HFFc6 (cell line): ENCODE measurements around the gene XRN2. TPM values are rescaled to one million over a fixed set of nuclear protein-coding genes. Genes with fewer than 3 reads are reported as not detected.

ENCODE experiments used
- DNase-seq: peaks from one replicate; pipeline ENCODE4 v3.0.0-alpha.2; 2018
- H3K27ac Mint-ChIP-seq: 2 replicates; pipeline ENCODE4 v1.8.0; 2020; ENCODE audit warnings: mild to moderate bottlenecking, mixed read lengths
- H3K27me3 Mint-ChIP-seq: 2 replicates; pipeline ENCODE4 v1.8.0; 2021; ENCODE audit warnings: mild to moderate bottlenecking, moderate library complexity, mixed read lengths; ENCODE audit not compliant: insufficient read depth
- H3K36me3 Mint-ChIP-seq: 2 replicates; pipeline ENCODE4 v1.8.0; 2021; ENCODE audit warnings: low read depth, mixed read lengths
- H3K4me1 Mint-ChIP-seq: 2 replicates; pipeline ENCODE4 v1.8.0; 2020; ENCODE audit warnings: low read depth, mixed read lengths
- H3K4me3 Mint-ChIP-seq: 2 replicates; pipeline ENCODE4 v1.8.0; 2020; ENCODE audit warnings: mild to moderate bottlenecking, moderate library complexity, mixed read lengths
- H3K9me3 Mint-ChIP-seq: 2 replicates; pipeline ENCODE4 v1.8.0; 2020; ENCODE audit warnings: mild to moderate bottlenecking, mixed read lengths
- CTCF ChIP-seq: fragments of 200-600 bp; sonication (generic); IDR thresholded peaks from 2 replicates; pipeline ENCODE4 v1.5.0; 2021; ENCODE audit warnings: antibody characterized with exemption, mild to moderate bottlenecking
- total RNA-seq, 6 experiments: library from RNA; stranded (reverse); fragmentation: NEBNext Ultra II Directional; extraction: Animal tissue kit (Norgen Biotek cat#: 25700); gene quantifications; 2 replicates in 1 of 6; 3 replicates in 5 of 6; pipeline ENCODE4 v1.2.3, GENCODE V29; 2021

Gene XRN2
- total RNA-seq, 6 experiments from 2014 or later: 53.3 to 66.1 (median 60.3) TPM

- no peak for DNase-seq
- Mint-ChIP-seq H3K27ac (no peak overlapping the region), H3K27me3 (peaks cover 11% of the 10 kb centered on the region), H3K4me1 (peaks cover 7% of the 10 kb centered on the region), H3K36me3 (peaks cover 38% of the 10 kb centered on the region), H3K4me3 (no peak overlapping the region), H3K9me3 (peaks cover 4% of the 10 kb centered on the region; the same call in 1 of the 2 replicates)
- TF ChIP-seq CTCF: no peak
Measured at GRCh38 chr20:21387528-21387927, 84.4 kb downstream of the XRN2 start.

- no peak overlapping the region for H3K27ac Mint-ChIP-seq
- DNase-seq: no peak
- H3K36me3 Mint-ChIP-seq: peaks cover 37% of the 10 kb centered on the region
- peaks cover 4% of the 10 kb centered on the region; the same call in 1 of the 2 replicates for H3K9me3 Mint-ChIP-seq
- no peak for TF ChIP-seq CTCF
- peaks cover 19% of the 10 kb centered on the region for H3K27me3 Mint-ChIP-seq
- H3K4me3 Mint-ChIP-seq: no peak overlapping the region
- H3K4me1 Mint-ChIP-seq: peaks cover 14% of the 10 kb centered on the region
Measured at GRCh38 chr20:21388566-21388965, 85.4 kb downstream of the XRN2 start.

- H3K27me3 Mint-ChIP-seq: peaks cover 22% of the 10 kb centered on the region
- H3K36me3 Mint-ChIP-seq: peaks cover 32% of the 10 kb centered on the region
- no peak for TF ChIP-seq CTCF
- peaks cover 14% of the 10 kb centered on the region for H3K4me1 Mint-ChIP-seq
- no peak overlapping the region for H3K4me3 Mint-ChIP-seq
- H3K27ac Mint-ChIP-seq: no peak overlapping the region
- DNase-seq: no peak
- peaks cover 4% of the 10 kb centered on the region; the same call in 1 of the 2 replicates for H3K9me3 Mint-ChIP-seq
Measured at GRCh38 chr20:21389368-21389767, 86.2 kb downstream of the XRN2 start.

- no peak overlapping the region for H3K27ac Mint-ChIP-seq
- H3K9me3 Mint-ChIP-seq: peaks cover 8% of the 10 kb centered on the region; the same call in 1 of the 2 replicates
- no peak overlapping the region for H3K4me3 Mint-ChIP-seq
- peaks cover 30% of the 10 kb centered on the region for H3K27me3 Mint-ChIP-seq
- no peak for TF ChIP-seq CTCF
- H3K4me1 Mint-ChIP-seq: peaks cover 14% of the 10 kb centered on the region
- H3K36me3 Mint-ChIP-seq: peaks cover 36% of the 10 kb centered on the region
- no peak for DNase-seq
Measured at GRCh38 chr20:21390768-21391167, 87.6 kb downstream of the XRN2 start.

GRCh38 chr20:21391185-21391971, 88.2 kb downstream of the XRN2 start:
- Mint-ChIP-seq H3K27ac (no peak overlapping the region), H3K4me1 (peaks cover 14% of the 10 kb centered on the region), H3K27me3 (peaks cover 30% of the 10 kb centered on the region), H3K9me3 (peaks cover 8% of the 10 kb centered on the region; the same call in 1 of the 2 replicates), H3K36me3 (peaks cover 36% of the 10 kb centered on the region), H3K4me3 (no peak overlapping the region)
- TF ChIP-seq CTCF: no peak
- DNase-seq: no peak
